Left forelimb (tissue), 1 donor: ENCODE measurements around the gene PTPN13.

Experiments
- DNase-seq: peaks from one replicate; pipeline ENCODE4 v3.0.0-alpha.2; 2018; ENCODE audit warnings: low spot score

PTPN13 gene

GRCh38 chr4:86587381-86588140 lies 6.6 kb upstream of the PTPN13 start:
- no peak for DNase-seq

GRCh38 chr4:86592553-86593249 lies 1.4 kb upstream of the PTPN13 start:
- no peak for DNase-seq

GRCh38 chr4:86594559-86595425 lies 677 bp downstream of the PTPN13 start:
- DNase-seq, result peak; percentile 73

- DNase-seq, result no peak
Measured at GRCh38 chr4:86595426-86595805, 1.3 kb downstream of the PTPN13 start.

- no peak for DNase-seq
Measured at GRCh38 chr4:86596807-86597206, 2.7 kb downstream of the PTPN13 start.

GRCh38 chr4:86600007-86600653 lies 6.0 kb downstream of the PTPN13 start:
- no peak for DNase-seq

GRCh38 chr4:86603311-86603885 lies 9.3 kb downstream of the PTPN13 start:
- no peak for DNase-seq

GRCh38 chr4:86606809-86607208 lies 12.7 kb downstream of the PTPN13 start:
- no peak for DNase-seq

GRCh38 chr4:86608757-86609375 lies 14.8 kb downstream of the PTPN13 start:
- DNase-seq, result no peak

- no peak for DNase-seq
Measured at GRCh38 chr4:86611757-86612156, 17.6 kb downstream of the PTPN13 start.

- no peak for DNase-seq
Measured at GRCh38 chr4:86613734-86614133, 19.6 kb downstream of the PTPN13 start.

- DNase-seq, result no peak
Measured at GRCh38 chr4:86614865-86615264, 20.8 kb downstream of the PTPN13 start.

- no peak for DNase-seq
Measured at GRCh38 chr4:86615501-86615900, 21.4 kb downstream of the PTPN13 start.

GRCh38 chr4:86619656-86620055 lies 25.5 kb downstream of the PTPN13 start:
- DNase-seq, result no peak

- DNase-seq, result no peak
Measured at GRCh38 chr4:86621435-86621834, 27.3 kb downstream of the PTPN13 start.

GRCh38 chr4:86626066-86626465 lies 32.0 kb downstream of the PTPN13 start:
- DNase-seq, result no peak

GRCh38 chr4:86627462-86628135 lies 33.5 kb downstream of the PTPN13 start:
- DNase-seq, result no peak

GRCh38 chr4:86630629-86631028 lies 36.5 kb downstream of the PTPN13 start:
- DNase-seq, result no peak

GRCh38 chr4:86631166-86631565 lies 37.1 kb downstream of the PTPN13 start:
- DNase-seq, result no peak

GRCh38 chr4:86633854-86634253 lies 39.7 kb downstream of the PTPN13 start:
- no peak for DNase-seq

- DNase-seq, result no peak
Measured at GRCh38 chr4:86640469-86640868, 46.4 kb downstream of the PTPN13 start.
